Stimulated activated CD4-positive, alpha-beta T cell treated with anti-CD3 and anti-CD28 coated beads, TNF-alpha, amount 100 ng/mL, for 24 hours (primary cell): ENCODE data around the gene ACSM2A.
"Not testable (repeated sequence)": the region's sequence is repeated elsewhere in the genome, so short reads cannot be mapped to it uniquely, and the experiment has no call there.

Experiments used
- DNase-seq, 3 experiments: peaks; one replicate each; pipeline ENCODE4 v3.0.0-alpha.2; 2020; ENCODE audit warnings: low read depth in 3 of 3

Gene ACSM2A

GRCh38 chr16:20451364-20451763 is at the start of gene ACSM2A:
Gene ACSM2A, plus strand, starts transcription at chr16:20451521. Its CDS starts 8,594 bp downstream, at chr16:20460115.
- not testable (repeated sequence) for DNase-seq

- DNase-seq: no peak
Observed at GRCh38 chr16:20402651-20403050, 48.7 kb upstream of the ACSM2A start.

- DNase-seq: no peak
Observed at GRCh38 chr16:20404637-20405036, 46.7 kb upstream of the ACSM2A start, which contains the start of gene PDILT. Gene PDILT, minus strand, starts transcription at chr16:20404737. Its CDS starts 5,437 bp downstream, at chr16:20399300.

- DNase-seq: no peak
Observed at GRCh38 chr16:20409398-20410120, 41.8 kb upstream of the ACSM2A start, which contains the start of gene ACSM5. Gene ACSM5, plus strand, starts transcription at chr16:20409534. Its CDS starts 1,951 bp downstream, at chr16:20411485.

- DNase-seq: no peak
Observed at GRCh38 chr16:20410121-20410723, 41.1 kb upstream of the ACSM2A start.

- DNase-seq: no peak
Observed at GRCh38 chr16:20411055-20411454, 40.3 kb upstream of the ACSM2A start.

GRCh38 chr16:20415541-20415940 is 35.8 kb upstream of the ACSM2A start:
- DNase-seq: no peak

- not testable (repeated sequence) for DNase-seq
Observed at GRCh38 chr16:20419093-20419492, 32.2 kb upstream of the ACSM2A start.

GRCh38 chr16:20421748-20422147 is 29.6 kb upstream of the ACSM2A start:
- DNase-seq: not testable (repeated sequence)

GRCh38 chr16:20423772-20424128 is 27.6 kb upstream of the ACSM2A start:
- not testable (repeated sequence) for DNase-seq

- DNase-seq: no peak
Observed at GRCh38 chr16:20424129-20424866, 27.0 kb upstream of the ACSM2A start.

GRCh38 chr16:20427401-20427797 is 23.9 kb upstream of the ACSM2A start:
- DNase-seq: not testable (repeated sequence)

- not testable (repeated sequence) for DNase-seq
Observed at GRCh38 chr16:20429499-20429898, 21.8 kb upstream of the ACSM2A start.

GRCh38 chr16:20430480-20430879 is 20.8 kb upstream of the ACSM2A start:
- not testable (repeated sequence) for DNase-seq

GRCh38 chr16:20430948-20431347 is 20.4 kb upstream of the ACSM2A start:
- no peak for DNase-seq

- not testable (repeated sequence) for DNase-seq
Observed at GRCh38 chr16:20438950-20439349, 12.4 kb upstream of the ACSM2A start.

GRCh38 chr16:20439820-20440231 is 11.5 kb upstream of the ACSM2A start:
- not testable (repeated sequence) for DNase-seq

- DNase-seq: not testable (repeated sequence)
Observed at GRCh38 chr16:20440731-20441130, 10.6 kb upstream of the ACSM2A start.

GRCh38 chr16:20441191-20441590 is 10.1 kb upstream of the ACSM2A start:
- no peak for DNase-seq

- not testable (repeated sequence) for DNase-seq
Observed at GRCh38 chr16:20441859-20442258, 9.5 kb upstream of the ACSM2A start.

GRCh38 chr16:20446652-20447393 is 4.5 kb upstream of the ACSM2A start:
- not testable (repeated sequence) for DNase-seq

- DNase-seq: not testable (repeated sequence)
Observed at GRCh38 chr16:20453633-20454032, 2.3 kb downstream of the ACSM2A start.
